ENCODE measurements around the gene PACSIN2. TPM values are rescaled to one million over a fixed set of nuclear protein-coding genes. Genes with fewer than 3 reads are reported as not detected.

The PACSIN2 gene
- total and polyA plus RNA-seq, 2 experiments from 2014 or later = 36.0 to 43.7 TPM

DNA sequence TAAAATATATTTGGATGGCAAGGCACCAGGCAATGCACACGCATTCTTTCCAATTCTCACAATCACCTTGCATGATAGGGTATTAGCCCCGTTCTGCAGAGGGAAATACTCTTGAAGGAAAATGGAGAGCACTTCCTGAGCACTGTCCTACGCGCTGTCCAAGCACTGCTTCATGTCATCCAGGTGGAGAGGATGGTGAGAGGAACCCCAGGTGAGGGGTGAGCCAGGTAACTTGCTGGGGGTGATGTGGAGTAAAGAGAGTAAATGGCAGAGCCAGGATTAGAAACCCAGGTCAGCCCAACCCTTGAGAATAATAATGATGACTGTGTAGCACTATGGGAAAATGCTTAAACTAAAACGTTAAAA lies 711 bp upstream of the PACSIN2 start:
- H3K27ac ChIP-seq = no peak overlapping the region
- TF ChIP-seq EZH2phosphoT487 (IDR thresholded peaks at IDR 0.05; ENCODE audit: insufficient read depth, low read depth) (no peak), EZH2 (IDR thresholded peaks at IDR 0.05; ENCODE audit: insufficient read depth, poor library complexity, severe bottlenecking) (no peak)

DNA sequence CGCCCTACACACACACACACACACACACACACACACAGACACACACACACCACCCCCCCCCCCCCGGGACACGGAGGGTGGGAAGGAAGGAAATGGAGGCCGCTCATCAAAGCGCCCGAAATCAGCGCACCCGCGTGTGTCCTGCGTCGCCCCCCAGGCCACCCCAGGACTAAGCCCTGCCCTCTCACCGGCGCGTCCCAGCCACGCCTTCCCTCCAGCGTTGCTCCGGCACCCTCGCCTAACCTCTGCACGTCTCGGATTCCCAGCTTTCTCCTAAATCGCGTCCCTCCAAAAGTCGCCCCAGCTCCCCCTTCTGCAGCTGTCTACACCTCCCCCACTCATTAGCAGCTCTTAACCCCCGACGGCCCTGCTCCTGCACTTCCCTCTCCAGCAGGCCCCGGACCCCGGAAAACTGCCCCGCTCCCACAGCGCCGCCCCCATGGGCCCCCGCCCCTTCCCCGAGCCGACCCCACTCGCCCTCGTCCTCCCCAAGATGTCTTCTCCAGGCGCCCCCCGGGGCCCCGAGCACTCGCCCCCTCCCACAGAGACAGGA lies 557 bp downstream of the PACSIN2 start:
- DNase-seq = peak; percentile 79
- Histone ChIP-seq H3F3A (ENCODE audit: insufficient read depth) (peaks cover 20% of the 10 kb centered on the region), H3K9ac (peak overlapping the region; percentile 94), H2AFZ (0 out of 2 replicates have a peak overlapping the region, but pooled peaks have one; percentile 27), H3K27ac (peak overlapping the region; percentile 73), H3K9me2 (ENCODE audit: insufficient read depth) (no peaks in the 10 kb centered on the region), H3K4me3 (peak overlapping the region; percentile 89), H3K36me3 (ENCODE audit: low read depth) (no peaks in the 10 kb centered on the region), H3K4me2 (ENCODE audit: unreplicated experiment) (peak overlapping the region; percentile 81), H4K20me1 (ENCODE audit: insufficient read depth) (no peaks in the 10 kb centered on the region), H3K4me1 (ENCODE audit: insufficient read depth) (peaks cover 21% of the 10 kb centered on the region), H3K79me2 (ENCODE audit: insufficient read depth) (peaks cover 53% of the 10 kb centered on the region), H3K27me3 (replicated peaks; ENCODE audit: insufficient read depth) (no peaks in the 10 kb centered on the region), H3K9me3 (ENCODE audit: low read depth) (no peaks in the 10 kb centered on the region)
- no peak for TF ChIP-seq EZH2 (IDR thresholded peaks at IDR 0.05; ENCODE audit: insufficient read depth, poor library complexity, severe bottlenecking)
- no peak for TF ChIP-seq EZH2phosphoT487 (IDR thresholded peaks at IDR 0.05; ENCODE audit: insufficient read depth, low read depth)
- WGBS, 2 experiments (ENCODE audit: low coverage in 1 of 2, low lambda C conversion rate in 2 of 2, missing lambda C conversion rate in 2 of 2) = 2% methylated on average over 35 of the region's 39 CpGs; no CpG with 5 or more reads in 1 of the 2 experiments
- in situ Hi-C loops (cut with MboI) = no loop called here

More for the DNA sequence above, 711 bp upstream of the PACSIN2 start:
- H2AFZ ChIP-seq = peak overlapping the region; percentile 92
- peak overlapping the region; percentile 89 for H3K4me3 ChIP-seq
- H3K27me3 ChIP-seq (replicated peaks; ENCODE audit: insufficient read depth) = no peaks in the 10 kb centered on the region
- DNase-seq = no peak
- 30 to 33% methylated on average over 5 of the region's 5 CpGs for whole genome bisulfite sequencing, 2 experiments (ENCODE audit: low coverage in 1 of 2, low lambda C conversion rate in 2 of 2, missing lambda C conversion rate in 2 of 2)
- no peaks in the 10 kb centered on the region for H3K36me3 ChIP-seq (ENCODE audit: low read depth)
- H3K4me2 ChIP-seq (ENCODE audit: unreplicated experiment) = peak overlapping the region; percentile 97
- no peaks in the 10 kb centered on the region for H3K9me3 ChIP-seq (ENCODE audit: low read depth)
- in situ Hi-C loops (cut with MboI) = no loop called here
- H3K79me2 ChIP-seq (ENCODE audit: insufficient read depth) = peaks cover 40% of the 10 kb centered on the region
- H3F3A ChIP-seq (ENCODE audit: insufficient read depth) = peaks cover 17% of the 10 kb centered on the region
- H3K9ac ChIP-seq = peak overlapping the region; percentile 94
- peaks cover 18% of the 10 kb centered on the region for H3K4me1 ChIP-seq (ENCODE audit: insufficient read depth)
- no peaks in the 10 kb centered on the region for H4K20me1 ChIP-seq (ENCODE audit: insufficient read depth)
- H3K9me2 ChIP-seq (ENCODE audit: insufficient read depth) = no peaks in the 10 kb centered on the region

GRCh38 chr22:43013355-43014315 lies 1.3 kb downstream of the PACSIN2 start:
- Histone ChIP-seq H3K4me3 (peak overlapping the region; percentile 89), H4K20me1 (ENCODE audit: insufficient read depth) (no peaks in the 10 kb centered on the region), H3K36me3 (ENCODE audit: low read depth) (no peaks in the 10 kb centered on the region), H3K9me3 (ENCODE audit: low read depth) (no peaks in the 10 kb centered on the region), H3K27ac (peak overlapping the region; percentile 73), H3K4me1 (ENCODE audit: insufficient read depth) (peaks cover 28% of the 10 kb centered on the region), H3K4me2 (ENCODE audit: unreplicated experiment) (peak overlapping the region; percentile 81), H3K9ac (peak overlapping the region; percentile 94), H3K27me3 (replicated peaks; ENCODE audit: insufficient read depth) (no peaks in the 10 kb centered on the region), H2AFZ (no peak overlapping the region), H3F3A (ENCODE audit: insufficient read depth) (peaks cover 27% of the 10 kb centered on the region), H3K79me2 (ENCODE audit: insufficient read depth) (peaks cover 60% of the 10 kb centered on the region), H3K9me2 (ENCODE audit: insufficient read depth) (no peaks in the 10 kb centered on the region)
- in situ Hi-C loops (cut with MboI) = no loop called here
- peak; percentile 64 for DNase-seq
- 7 to 8% methylated on average over 14 to 16 of the region's 16 CpGs for WGBS, 2 experiments (ENCODE audit: low coverage in 1 of 2, low lambda C conversion rate in 2 of 2, missing lambda C conversion rate in 2 of 2)
- TF ChIP-seq EZH2phosphoT487 (IDR thresholded peaks at IDR 0.05; ENCODE audit: insufficient read depth, low read depth) (no peak), EZH2 (IDR thresholded peaks at IDR 0.05; ENCODE audit: insufficient read depth, poor library complexity, severe bottlenecking) (no peak)

GRCh38 chr22:43012390-43012789 lies 2.6 kb downstream of the PACSIN2 start:
- WGBS, 2 experiments (ENCODE audit: low coverage in 1 of 2, low lambda C conversion rate in 2 of 2, missing lambda C conversion rate in 2 of 2) = 81 to 89% methylated on average over 6 of the region's 6 CpGs
- no peaks in the 10 kb centered on the region for H4K20me1 ChIP-seq (ENCODE audit: insufficient read depth)

More at GRCh38 chr22:43012390-43012789, 2.6 kb downstream of the PACSIN2 start:
- H2AFZ ChIP-seq = no peak overlapping the region
- in situ Hi-C loops (cut with MboI) = no loop called here
- H3K4me3 ChIP-seq = no peak overlapping the region
- no peaks in the 10 kb centered on the region for H3K9me3 ChIP-seq (ENCODE audit: low read depth)
- H3F3A ChIP-seq (ENCODE audit: insufficient read depth) = peaks cover 34% of the 10 kb centered on the region
- no peak overlapping the region for H3K4me2 ChIP-seq (ENCODE audit: unreplicated experiment)
- TF ChIP-seq EZH2 (IDR thresholded peaks at IDR 0.05; ENCODE audit: insufficient read depth, poor library complexity, severe bottlenecking) (no peak), EZH2phosphoT487 (IDR thresholded peaks at IDR 0.05; ENCODE audit: insufficient read depth, low read depth) (no peak)
- H3K36me3 ChIP-seq (ENCODE audit: low read depth) = no peaks in the 10 kb centered on the region
- H3K9ac ChIP-seq = no peak overlapping the region
- no peaks in the 10 kb centered on the region for H3K27me3 ChIP-seq (replicated peaks; ENCODE audit: insufficient read depth)
- no peak for DNase-seq
- peaks cover 73% of the 10 kb centered on the region for H3K79me2 ChIP-seq (ENCODE audit: insufficient read depth)
- H3K4me1 ChIP-seq (ENCODE audit: insufficient read depth) = peaks cover 41% of the 10 kb centered on the region
- H3K27ac ChIP-seq = no peak overlapping the region
- H3K9me2 ChIP-seq (ENCODE audit: insufficient read depth) = no peaks in the 10 kb centered on the region

Data from GM23248 (cell line).